Myometrial cell (primary cell): ENCODE measurements around the gene OR8K1. TPM values are rescaled to one million over a fixed set of nuclear protein-coding genes. Genes with fewer than 3 reads are reported as not detected.

ENCODE experiments used
- total RNA-seq: library from RNA; depleted of rRNA; stranded (reverse); fragments of >200 nt; gene quantifications from 2 replicates; pipeline ENCODE4 v1.2.3, GENCODE V29; 2015

OR8K1 gene
- not detected in 2 replicates for total RNA-seq

GRCh38 chr11:56345739-56346138, at the start of gene OR8K1:
OR8K1 (plus strand) TSS chr11:56346039; CDS start chr11:56346039, 0 bp downstream.

GRCh38 chr11:56314844-56315243, 31.0 kb upstream of the OR8K1 start, which contains the start of gene OR8K3:
OR8K3 (plus strand) TSS chr11:56315144; CDS start chr11:56318307, 3,163 bp downstream.

DNA sequence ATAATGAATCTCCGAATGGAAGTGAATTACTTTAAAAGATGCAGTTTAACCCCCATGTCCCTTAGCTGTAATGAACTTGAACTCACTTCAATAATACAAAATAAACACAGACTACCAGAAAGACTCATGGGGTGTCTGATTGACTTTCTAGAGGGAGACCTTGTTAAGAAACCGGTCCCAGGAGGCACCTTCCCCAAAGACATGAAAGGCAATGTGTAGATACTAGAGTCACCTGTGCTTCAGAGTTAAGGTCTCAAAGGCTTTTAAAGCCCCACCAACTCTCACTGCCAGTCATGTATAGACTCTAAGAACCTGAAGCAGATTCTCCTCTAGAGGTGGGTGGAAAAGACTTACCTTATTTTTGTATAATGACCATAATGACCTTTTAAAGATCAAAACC, 8.2 kb downstream of the OR8K1 start, which contains the start of gene OR8J1:
Gene OR8J1 (plus strand): TSS at position 301 of the 400 bp plus-strand sequence. CDS start 5,956 bp downstream, outside the sequence.

DNA sequence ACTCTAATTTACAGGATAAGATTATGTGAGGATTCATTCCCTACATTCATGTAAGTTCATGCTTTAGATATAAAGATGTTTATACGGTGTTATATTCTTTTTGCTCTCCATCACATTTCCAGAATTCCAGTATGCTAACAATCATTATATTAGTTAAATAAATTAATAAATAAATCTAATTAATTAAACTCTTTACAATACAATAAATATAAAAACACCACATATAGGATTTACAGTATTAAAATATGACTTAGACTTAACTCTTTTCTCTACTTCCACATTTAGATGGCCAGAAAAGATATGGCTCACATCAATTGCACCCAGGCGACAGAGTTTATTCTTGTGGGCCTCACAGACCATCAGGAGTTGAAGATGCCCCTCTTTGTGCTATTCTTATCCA, 29.5 kb downstream of the OR8K1 start, which contains the start of gene OR8U1:
Gene OR8U1 (plus strand): TSS at position 301 of the 400 bp plus-strand sequence. CDS start 0 bp downstream, at position 301.

Other genes starting within 250 kb of the OR8K1 start
- gene OR8H2, start 242.4 kb upstream of the OR8K1 start, total RNA-seq = not detected in 2 replicates
- not detected in 2 replicates for gene OR8H3, start 223.7 kb upstream of the OR8K1 start, total RNA-seq
- not detected in 2 replicates for gene OR8J3, start 205.8 kb upstream of the OR8K1 start, total RNA-seq
- not detected in 2 replicates for gene OR8K5, start 185.7 kb upstream of the OR8K1 start, total RNA-seq
- not detected in 2 replicates for gene OR5J2, start 169.4 kb upstream of the OR8K1 start, total RNA-seq
- not detected in 2 replicates for gene OR5T2, start 111.8 kb upstream of the OR8K1 start, total RNA-seq
- not detected in 2 replicates for gene OR5T3, start 93.8 kb upstream of the OR8K1 start, total RNA-seq
- not detected in 2 replicates for gene OR5T1, start 71.9 kb upstream of the OR8K1 start, total RNA-seq
- gene OR8H1, start 53.8 kb upstream of the OR8K1 start, total RNA-seq = not detected in 2 replicates
- not detected in 2 replicates for gene OR8K3, start 30.9 kb upstream of the OR8K1 start, total RNA-seq
- not detected in 2 replicates for gene OR8J1, start 8.3 kb downstream of the OR8K1 start, total RNA-seq
- not detected in 2 replicates for gene OR8U1, start 29.6 kb downstream of the OR8K1 start, total RNA-seq
- not detected in 2 replicates for gene OR5AL1, start 66.7 kb downstream of the OR8K1 start, total RNA-seq
- not detected in 2 replicates for gene OR5M3, start 127.3 kb downstream of the OR8K1 start, total RNA-seq
- not detected in 2 replicates for gene OR5M8, start 145.3 kb downstream of the OR8K1 start, total RNA-seq
- gene OR5M11, start 197.2 kb downstream of the OR8K1 start, total RNA-seq = not detected in 2 replicates
- gene OR5M10, start 231.7 kb downstream of the OR8K1 start, total RNA-seq = not detected in 2 replicates